Activated B cell treated with CpG ODN at 0.5 μM for 24 hours (primary cell): Measurements from ENCODE around the gene NUP160. TPM values are rescaled to one million over a fixed set of nuclear protein-coding genes. Genes with fewer than 3 reads are reported as not detected.
"Not testable (repeated sequence)": the region's sequence is repeated elsewhere in the genome, so short reads cannot be mapped to it uniquely, and the experiment has no call there.

ENCODE experiments used
- ATAC-seq: fragments of 200-7000 bp; cut with Tn5 transposase; one replicate; pipeline ENCODE4 v1.10.0; 2021; ENCODE audit warnings: low read depth, mild to moderate bottlenecking, moderate library complexity
- CTCF ChIA-PET: fragments of 350-600 bp; sonication (Branson Sonifier 250); formaldehyde crosslinking; loops from one replicate; lab custom pipeline; 2021; ENCODE audit warnings: antibody characterized with exemption; lab: Charles Lee
- POLR2A ChIA-PET: fragments of 350-600 bp; sonication (Branson Sonifier 250); formaldehyde crosslinking; loops from one replicate; lab custom pipeline; 2021; ENCODE audit warnings: antibody characterized with exemption; lab: Charles Lee
- DNase-seq: peaks from one replicate; pipeline ENCODE4 v3.0.0; 2022
- H3K27ac Mint-ChIP-seq: one replicate; pipeline ENCODE4 v1.8.0; 2020; ENCODE audit warnings: mixed read lengths
- H3K27me3 Mint-ChIP-seq: one replicate; pipeline ENCODE4 v1.8.0; 2021; ENCODE audit warnings: mixed read lengths
- H3K36me3 Mint-ChIP-seq: one replicate; pipeline ENCODE4 v1.8.0; 2021; ENCODE audit warnings: low read depth, mixed read lengths
- H3K4me1 Mint-ChIP-seq: one replicate; pipeline ENCODE4 v1.8.0; 2021; ENCODE audit warnings: mixed read lengths
- H3K4me3 Mint-ChIP-seq: one replicate; pipeline ENCODE4 v1.8.0; 2020; ENCODE audit warnings: mild to moderate bottlenecking, mixed read lengths
- H3K9me3 Mint-ChIP-seq: one replicate; pipeline ENCODE4 v1.8.0; 2020; ENCODE audit warnings: mixed read lengths
- intact Hi-C: fragments of 100-400 bp; cut with micrococcal nuclease; formaldehyde crosslinking; loops from one replicate; pipeline ENCODE4 v1.15.1; 2024
- total RNA-seq: library from RNA; stranded (reverse); gene quantifications from 2 replicates; pipeline ENCODE4 v1.2.3, GENCODE V29; 2022
- TF ChIP-seq, protein P1 (sequence below): fragments of 200-600 bp; IDR thresholded peaks from one replicate; pipeline ENCODE4 v1.8.0; 2022; ENCODE audit warnings: antibody characterized with exemption, mild to moderate bottlenecking

The NUP160 gene
- total RNA-seq, 1 donor from 2014 or later, result 70.8 TPM

DNA sequence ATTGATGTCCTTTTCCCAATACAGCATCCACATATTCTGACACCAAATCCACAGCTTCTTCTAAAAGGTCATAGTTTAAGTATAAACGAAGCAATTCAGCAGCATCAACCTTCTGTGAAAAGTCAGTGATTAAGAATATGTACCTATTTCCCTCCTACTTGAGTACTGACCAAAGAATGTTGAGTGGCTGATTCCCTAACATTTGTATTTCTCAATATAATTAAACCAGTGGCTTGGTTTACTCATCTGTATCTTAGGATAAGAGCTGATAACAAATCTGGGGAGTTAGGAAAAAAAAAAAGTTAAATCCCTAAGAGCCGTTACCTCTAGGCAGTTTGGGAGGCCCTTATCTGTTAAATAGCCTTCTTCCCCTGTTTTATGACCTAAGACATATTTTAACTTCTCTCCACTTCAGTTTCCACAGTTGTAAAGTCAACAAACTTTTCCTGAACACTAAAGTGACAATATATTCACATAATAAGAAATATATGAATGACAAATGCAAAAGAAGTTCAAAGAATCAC is 65.0 kb downstream of the NUP160 start:
- ATAC-seq (no peak), DNase-seq (no peak)
- no peaks in the 10 kb centered on the region for H3K27me3 Mint-ChIP-seq
- peaks cover 82% of the 10 kb centered on the region for H3K36me3 Mint-ChIP-seq
- no peak overlapping the region for H3K27ac Mint-ChIP-seq
- CTCF ChIA-PET, result no interaction called here
- intact Hi-C loops, result no loop called here
- H3K4me3 Mint-ChIP-seq, result no peak overlapping the region
- no peaks in the 10 kb centered on the region for H3K4me1 Mint-ChIP-seq
- H3K9me3 Mint-ChIP-seq, result no peaks in the 10 kb centered on the region
- TF ChIP-seq, protein P1, sequence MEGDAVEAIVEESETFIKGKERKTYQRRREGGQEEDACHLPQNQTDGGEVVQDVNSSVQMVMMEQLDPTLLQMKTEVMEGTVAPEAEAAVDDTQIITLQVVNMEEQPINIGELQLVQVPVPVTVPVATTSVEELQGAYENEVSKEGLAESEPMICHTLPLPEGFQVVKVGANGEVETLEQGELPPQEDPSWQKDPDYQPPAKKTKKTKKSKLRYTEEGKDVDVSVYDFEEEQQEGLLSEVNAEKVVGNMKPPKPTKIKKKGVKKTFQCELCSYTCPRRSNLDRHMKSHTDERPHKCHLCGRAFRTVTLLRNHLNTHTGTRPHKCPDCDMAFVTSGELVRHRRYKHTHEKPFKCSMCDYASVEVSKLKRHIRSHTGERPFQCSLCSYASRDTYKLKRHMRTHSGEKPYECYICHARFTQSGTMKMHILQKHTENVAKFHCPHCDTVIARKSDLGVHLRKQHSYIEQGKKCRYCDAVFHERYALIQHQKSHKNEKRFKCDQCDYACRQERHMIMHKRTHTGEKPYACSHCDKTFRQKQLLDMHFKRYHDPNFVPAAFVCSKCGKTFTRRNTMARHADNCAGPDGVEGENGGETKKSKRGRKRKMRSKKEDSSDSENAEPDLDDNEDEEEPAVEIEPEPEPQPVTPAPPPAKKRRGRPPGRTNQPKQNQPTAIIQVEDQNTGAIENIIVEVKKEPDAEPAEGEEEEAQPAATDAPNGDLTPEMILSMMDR, result no peak
- POLR2A ChIA-PET, result interaction anchor here (0.6 kb wide), 1 partner anchor 144 kb away, joined by 5 read pairs; no protein-coding TSS in a partner anchor

DNA sequence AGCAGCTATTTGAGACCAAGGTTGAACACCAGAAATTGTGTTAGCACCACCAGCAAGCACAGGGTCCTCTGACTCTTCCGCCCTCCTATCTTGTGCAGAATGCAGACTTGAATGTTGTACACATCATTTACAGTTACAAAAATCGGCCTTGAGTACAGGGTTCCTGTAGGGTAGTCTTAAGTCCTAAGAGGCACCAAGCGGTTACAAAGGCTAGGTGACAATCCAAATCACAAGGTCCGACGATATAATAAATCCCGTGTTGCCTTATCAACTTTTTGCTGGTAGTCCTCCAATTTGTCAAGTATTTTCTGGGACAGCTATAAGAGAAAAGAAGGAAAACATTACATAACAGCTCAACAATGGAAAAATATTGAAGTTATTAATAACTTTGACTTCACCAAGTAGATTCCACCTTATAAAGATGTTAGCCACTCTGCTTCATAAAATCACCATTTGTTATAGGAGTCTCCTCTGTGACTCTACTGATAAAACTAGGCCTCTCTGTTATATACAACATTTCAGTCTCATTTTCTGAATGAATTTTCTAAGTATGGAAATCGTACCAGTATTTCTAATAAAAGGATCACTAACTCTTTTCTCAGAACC is 69.2 kb downstream of the NUP160 start:
- intact Hi-C loops, result no loop called here
- Mint-ChIP-seq H3K4me1 (no peaks in the 10 kb centered on the region), H3K9me3 (no peaks in the 10 kb centered on the region), H3K4me3 (no peak overlapping the region), H3K36me3 (peaks cover 67% of the 10 kb centered on the region), H3K27ac (no peak overlapping the region), H3K27me3 (no peaks in the 10 kb centered on the region)
- DNase-seq (no peak), ATAC-seq (no peak)
- ChIA-PET CTCF (no interaction called here), POLR2A (interaction anchor here (1.8 kb wide), 1 partner anchor 13 kb away, joined by 5 read pairs; no protein-coding TSS in a partner anchor)
- TF ChIP-seq, protein P1, result no peak

DNA sequence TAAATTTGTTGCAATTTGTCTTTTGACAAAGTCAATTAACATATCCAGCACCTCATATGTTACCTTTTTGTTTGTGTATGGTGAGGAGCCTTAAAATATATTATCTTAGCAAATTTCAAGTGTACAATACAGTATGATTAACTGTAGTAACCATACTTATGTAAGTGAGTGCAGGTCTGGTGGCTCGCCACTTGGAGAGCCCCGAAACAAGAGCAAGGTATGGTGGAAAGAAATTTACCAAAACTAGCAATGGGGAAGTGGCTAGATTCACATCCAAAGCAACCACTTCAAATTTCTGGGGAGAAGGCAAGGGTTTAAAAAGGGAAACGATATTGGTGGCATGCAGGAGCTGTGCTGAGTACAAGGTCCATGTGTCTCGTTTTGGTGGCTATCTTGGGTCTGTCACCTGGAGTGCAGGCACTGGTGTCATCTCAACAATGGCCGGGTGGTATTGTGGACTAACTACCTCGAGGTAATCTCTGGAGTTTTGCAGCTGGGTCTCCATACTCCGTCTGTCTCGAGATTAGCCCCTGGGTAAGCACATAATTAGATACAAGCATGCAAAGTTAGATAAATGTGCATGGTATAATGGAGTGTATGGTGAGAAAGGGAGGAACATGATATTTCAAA is 72.8 kb downstream of the NUP160 start:
- ChIA-PET POLR2A (interaction anchor here (1.7 kb wide), 1 partner anchor 9 kb away, joined by 6 read pairs; no protein-coding TSS in a partner anchor), CTCF (no interaction called here)
- DNase-seq (no peak), ATAC-seq (no peak)
- peaks cover 45% of the 10 kb centered on the region for H3K36me3 Mint-ChIP-seq
- H3K27me3 Mint-ChIP-seq, result no peaks in the 10 kb centered on the region
- intact Hi-C loops, result no loop called here
- H3K4me1 Mint-ChIP-seq, result no peaks in the 10 kb centered on the region
- H3K9me3 Mint-ChIP-seq, result no peaks in the 10 kb centered on the region
- no peak overlapping the region for H3K4me3 Mint-ChIP-seq
- TF ChIP-seq, protein P1, result no peak
- H3K27ac Mint-ChIP-seq, result peak overlapping the region; percentile 32

DNA sequence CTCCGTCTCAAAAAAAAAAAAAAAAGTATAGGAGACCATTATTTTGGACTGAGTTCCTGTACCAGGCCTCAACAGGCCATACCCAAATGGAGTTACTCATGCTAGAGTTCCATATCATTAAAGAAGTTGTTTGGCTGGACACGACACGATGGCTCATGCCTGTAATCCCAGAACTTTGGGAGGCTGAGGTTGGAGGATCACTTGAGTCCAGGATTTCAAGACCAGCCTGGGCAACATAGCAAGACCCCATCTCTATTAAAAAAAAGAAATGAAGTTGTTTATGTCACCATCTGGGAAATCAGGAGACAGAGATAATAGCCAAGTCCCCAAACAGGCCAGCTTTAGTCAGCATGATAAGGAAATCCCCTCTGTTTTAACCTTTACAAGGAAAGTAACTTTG is 74.3 kb downstream of the NUP160 start:
- ChIA-PET CTCF (no interaction called here), POLR2A (interaction anchor here (0.6 kb wide), 1 partner anchor 195 kb away, joined by 4 read pairs; the partner anchor contains the start of genes KBTBD4 and NDUFS3)
- peaks cover 30% of the 10 kb centered on the region for H3K36me3 Mint-ChIP-seq
- intact Hi-C loops, result no loop called here
- H3K9me3 Mint-ChIP-seq, result no peaks in the 10 kb centered on the region
- peaks cover 4% of the 10 kb centered on the region for H3K4me1 Mint-ChIP-seq
- H3K27me3 Mint-ChIP-seq, result no peaks in the 10 kb centered on the region
- H3K27ac Mint-ChIP-seq, result no peak overlapping the region
- ATAC-seq (no peak), DNase-seq (no peak)
- TF ChIP-seq, protein P1, result no peak
- H3K4me3 Mint-ChIP-seq, result no peak overlapping the region

DNA sequence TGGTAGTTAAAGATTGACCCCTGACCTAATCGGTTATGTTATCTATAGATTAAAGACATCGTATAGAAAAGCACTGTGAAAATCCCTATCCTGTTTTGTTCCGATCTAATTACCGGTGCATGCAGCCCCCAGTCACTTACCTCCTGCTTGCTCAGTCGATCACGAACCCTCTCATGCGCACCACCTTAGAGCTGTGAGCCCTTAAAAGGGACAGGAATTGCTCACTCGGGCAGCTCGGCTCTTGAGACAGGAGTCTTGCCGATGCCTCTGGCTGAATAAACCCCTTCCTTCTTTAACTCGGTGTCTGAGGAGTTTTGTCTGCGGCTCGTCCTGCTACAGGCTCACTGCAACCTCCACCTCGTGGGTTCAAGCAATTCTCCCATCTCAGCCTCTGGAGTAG is 78.6 kb downstream of the NUP160 start:
- H3K9me3 Mint-ChIP-seq, POLR2A ChIA-PET, CTCF ChIA-PET, intact Hi-C loops, DNase-seq, H3K4me3 Mint-ChIP-seq, ATAC-seq, H3K27me3 Mint-ChIP-seq: not testable (repeated sequence)
- Mint-ChIP-seq H3K36me3 (peaks cover 16% of the 10 kb centered on the region), H3K27ac (peak overlapping the region; percentile 8), H3K4me1 (peaks cover 30% of the 10 kb centered on the region)
